Stimulated activated memory B cell treated with anti-CD40 and anti-IgM and Interleukin-4, amounts not matched to agents 10 μg/mL and 1 μg/mL and 100 μg/mL, for 72 hours (primary cell): ENCODE measurements around the gene ANXA3.

Experiments
- ATAC-seq: fragments of 150-1000 bp; cut with Tn5 transposase; 2 replicates; pipeline ENCODE4 v1.10.0; 2021
- H3K27ac Mint-ChIP-seq: one replicate; pipeline ENCODE4 v1.8.0; 2022; ENCODE audit warnings: mild to moderate bottlenecking, mixed read lengths
- H3K27me3 Mint-ChIP-seq: one replicate; pipeline ENCODE4 v1.8.0; 2022; ENCODE audit warnings: mixed read lengths
- H3K36me3 Mint-ChIP-seq: one replicate; pipeline ENCODE4 v1.8.0; 2022; ENCODE audit warnings: mixed read lengths
- H3K4me1 Mint-ChIP-seq: one replicate; pipeline ENCODE4 v1.8.0; 2022; ENCODE audit warnings: mixed read lengths
- H3K4me3 Mint-ChIP-seq: one replicate; pipeline ENCODE4 v1.8.0; 2022; ENCODE audit warnings: mild to moderate bottlenecking, moderate library complexity, mixed read lengths
- H3K9me3 Mint-ChIP-seq: one replicate; pipeline ENCODE4 v1.8.0; 2022; ENCODE audit warnings: mixed read lengths

Gene ANXA3

DNA sequence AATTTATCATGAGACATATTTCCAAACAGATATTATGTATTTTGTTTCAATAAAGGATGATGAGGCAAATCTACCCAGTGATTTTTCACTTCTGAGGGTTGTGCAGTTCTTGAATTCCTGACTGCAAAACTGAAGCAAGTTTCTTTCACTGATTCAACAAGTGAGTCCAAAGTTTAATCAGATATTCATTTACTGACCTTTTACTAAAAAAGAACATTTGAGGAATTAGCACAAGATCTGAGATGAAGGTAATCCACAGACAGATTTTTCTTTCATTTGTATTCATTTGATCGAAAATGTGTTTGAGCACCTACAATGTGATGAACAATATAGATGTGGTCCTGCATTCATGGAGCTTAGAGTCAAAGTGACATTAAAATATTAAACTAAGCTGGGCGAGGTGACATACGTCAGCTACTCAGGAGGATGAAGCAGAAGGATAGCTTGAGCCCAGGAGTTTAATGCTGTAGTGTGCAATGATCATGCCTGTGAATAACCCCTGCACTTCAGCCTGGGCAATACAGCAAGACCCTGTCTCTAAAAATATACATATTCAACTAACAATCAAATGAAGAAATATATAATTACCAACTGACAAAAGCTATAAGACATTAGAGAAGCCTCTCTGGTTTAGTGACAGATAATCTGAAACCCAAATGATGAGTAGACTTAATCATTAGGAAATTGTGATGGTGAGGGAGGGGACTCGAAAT is 76.6 kb downstream of the ANXA3 start:
- no peak for ATAC-seq
- H3K4me1 Mint-ChIP-seq, result peaks cover 49% of the 10 kb centered on the region
- peak overlapping the region; percentile 56 for H3K27ac Mint-ChIP-seq
- H3K36me3 Mint-ChIP-seq, result peaks cover 6% of the 10 kb centered on the region
- H3K27me3 Mint-ChIP-seq, result no peaks in the 10 kb centered on the region
- H3K4me3 Mint-ChIP-seq, result no peak overlapping the region
- peaks cover 5% of the 10 kb centered on the region for H3K9me3 Mint-ChIP-seq

DNA sequence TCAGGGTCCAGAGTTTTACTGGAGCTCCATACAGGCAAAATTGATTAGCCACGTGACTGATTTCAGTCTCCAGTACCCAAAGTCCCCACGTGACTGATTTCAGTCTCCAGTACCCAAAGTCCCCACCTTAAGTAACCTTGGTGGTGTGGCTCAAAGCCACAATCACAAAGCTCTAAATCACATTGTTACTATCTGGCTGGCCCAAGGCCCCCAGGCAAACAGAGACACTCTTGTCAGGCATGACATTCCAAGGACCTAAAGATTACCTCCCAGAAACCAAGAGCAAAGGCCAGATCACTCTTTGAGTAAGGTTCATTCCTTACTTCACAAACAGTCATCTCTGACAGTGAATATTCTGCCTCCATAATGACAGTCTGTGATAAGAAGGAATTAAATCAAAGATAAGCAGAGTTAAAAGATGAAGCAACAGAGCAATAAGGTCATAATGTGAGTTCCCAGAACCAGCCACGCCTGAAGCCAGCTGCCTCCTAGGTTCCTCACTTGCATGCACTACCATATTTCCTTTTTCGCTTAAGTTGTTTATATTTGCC is 78.5 kb downstream of the ANXA3 start:
- H3K36me3 Mint-ChIP-seq, result peaks cover 6% of the 10 kb centered on the region
- no peaks in the 10 kb centered on the region for H3K27me3 Mint-ChIP-seq
- no peak overlapping the region for H3K4me3 Mint-ChIP-seq
- peak overlapping the region; percentile 56 for H3K27ac Mint-ChIP-seq
- H3K9me3 Mint-ChIP-seq, result peaks cover 5% of the 10 kb centered on the region
- ATAC-seq, result no peak
- H3K4me1 Mint-ChIP-seq, result peaks cover 63% of the 10 kb centered on the region

DNA sequence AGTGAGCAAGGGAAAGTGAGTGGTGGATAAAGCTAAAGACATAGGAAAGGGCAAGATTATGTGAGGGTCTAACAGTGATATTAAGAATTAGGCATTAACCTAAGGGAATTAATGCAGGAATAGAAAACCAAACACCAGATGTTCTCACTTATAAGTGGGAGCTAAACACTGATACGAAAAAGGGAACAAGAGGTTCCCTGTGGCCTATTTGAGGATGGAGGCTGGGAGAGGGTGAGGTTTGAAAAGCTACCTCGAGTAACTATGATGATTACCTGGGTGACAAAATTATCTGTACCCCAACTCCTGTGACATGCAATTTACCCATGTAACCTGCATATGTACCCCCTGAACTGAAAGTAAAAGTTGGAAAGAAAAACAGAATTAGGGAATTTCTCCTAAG is 79.0 kb downstream of the ANXA3 start:
- Mint-ChIP-seq H3K4me3 (no peak overlapping the region), H3K9me3 (peaks cover 5% of the 10 kb centered on the region), H3K27ac (peak overlapping the region; percentile 56), H3K27me3 (no peaks in the 10 kb centered on the region), H3K4me1 (peaks cover 63% of the 10 kb centered on the region), H3K36me3 (peaks cover 6% of the 10 kb centered on the region)
- ATAC-seq, result no peak

DNA sequence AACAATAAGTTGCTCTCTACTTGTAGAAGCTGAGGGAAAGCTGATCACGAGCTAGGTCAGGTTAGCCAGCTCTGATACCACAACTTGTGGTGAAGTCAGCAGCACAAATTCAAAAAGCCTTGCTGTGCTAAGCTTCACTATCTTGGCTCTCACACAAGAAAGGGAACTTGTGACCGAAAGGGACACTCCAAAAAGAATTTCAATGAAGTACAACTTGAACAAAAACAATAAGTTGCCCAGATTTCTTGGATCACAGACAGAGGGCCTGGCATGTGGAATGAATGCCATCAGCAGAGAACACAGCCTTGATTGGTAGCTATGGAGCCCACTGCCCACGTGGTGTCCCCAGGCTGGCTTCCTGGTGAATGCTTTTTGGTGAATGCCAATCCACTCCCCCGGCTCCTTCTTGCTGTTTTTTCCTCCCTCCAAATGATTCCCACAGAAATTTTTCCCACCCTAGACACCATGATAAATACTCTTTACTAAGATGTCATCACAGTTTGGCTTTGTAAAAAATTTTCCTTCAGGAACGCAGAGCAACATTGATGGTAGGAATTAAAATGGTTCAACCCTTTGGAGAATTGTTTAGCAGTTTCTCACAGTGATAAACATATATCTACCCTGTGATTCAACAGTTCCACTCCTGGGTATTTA is 82.6 kb downstream of the ANXA3 start:
- H3K4me1 Mint-ChIP-seq, result peaks cover 67% of the 10 kb centered on the region
- H3K27me3 Mint-ChIP-seq, result no peaks in the 10 kb centered on the region
- H3K4me3 Mint-ChIP-seq, result no peak overlapping the region
- peak; percentile 39 for ATAC-seq
- H3K36me3 Mint-ChIP-seq, result peaks cover 2% of the 10 kb centered on the region
- H3K9me3 Mint-ChIP-seq, result peaks cover 1% of the 10 kb centered on the region
- H3K27ac Mint-ChIP-seq, result peak overlapping the region; percentile 48

DNA sequence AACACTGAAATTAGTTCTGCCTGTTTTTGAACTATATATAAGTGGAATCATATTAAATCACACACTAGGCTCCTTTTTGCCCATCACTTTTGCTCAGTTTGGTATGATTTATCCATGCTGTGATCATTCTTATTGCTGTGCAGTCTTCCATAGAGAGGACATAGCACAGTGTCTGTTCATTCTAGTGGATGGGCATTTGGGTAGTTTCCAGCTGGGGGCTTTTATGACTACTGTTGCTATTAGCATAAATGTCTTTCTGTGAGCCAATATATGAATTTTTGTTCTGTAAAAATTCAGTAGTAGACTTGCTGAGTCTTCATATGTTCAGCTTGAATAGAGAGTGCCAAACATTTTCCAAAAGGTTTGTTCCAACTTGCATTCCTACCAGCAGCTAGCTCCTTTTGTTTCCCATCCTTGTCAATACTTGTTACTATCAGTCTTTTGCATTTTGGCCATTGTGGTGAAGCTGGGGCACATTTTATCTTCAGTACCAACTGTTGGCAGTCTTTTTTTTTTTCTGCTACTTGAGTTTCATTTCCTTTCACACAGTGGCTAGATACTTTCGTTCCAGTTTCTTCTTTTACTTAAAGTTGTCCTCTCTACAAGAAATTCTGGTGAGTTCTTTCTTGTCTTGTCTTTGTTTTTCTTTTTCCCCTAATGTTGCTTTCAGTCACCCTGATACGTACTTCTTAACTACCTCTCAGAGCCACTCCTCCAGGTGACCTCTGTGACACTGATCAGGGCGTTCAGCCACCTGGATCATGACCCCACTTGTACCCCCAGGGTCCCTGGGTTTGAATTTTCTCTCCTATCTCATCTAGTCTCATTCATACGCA is 87.0 kb downstream of the ANXA3 start:
- H3K27me3 Mint-ChIP-seq, result no peaks in the 10 kb centered on the region
- H3K27ac Mint-ChIP-seq, result peak overlapping the region; percentile 75
- H3K4me1 Mint-ChIP-seq, result peaks cover 61% of the 10 kb centered on the region
- H3K9me3 Mint-ChIP-seq, result no peaks in the 10 kb centered on the region
- no peaks in the 10 kb centered on the region for H3K36me3 Mint-ChIP-seq
- H3K4me3 Mint-ChIP-seq, result peak overlapping the region; percentile 58
- peak; percentile 83 for ATAC-seq

DNA sequence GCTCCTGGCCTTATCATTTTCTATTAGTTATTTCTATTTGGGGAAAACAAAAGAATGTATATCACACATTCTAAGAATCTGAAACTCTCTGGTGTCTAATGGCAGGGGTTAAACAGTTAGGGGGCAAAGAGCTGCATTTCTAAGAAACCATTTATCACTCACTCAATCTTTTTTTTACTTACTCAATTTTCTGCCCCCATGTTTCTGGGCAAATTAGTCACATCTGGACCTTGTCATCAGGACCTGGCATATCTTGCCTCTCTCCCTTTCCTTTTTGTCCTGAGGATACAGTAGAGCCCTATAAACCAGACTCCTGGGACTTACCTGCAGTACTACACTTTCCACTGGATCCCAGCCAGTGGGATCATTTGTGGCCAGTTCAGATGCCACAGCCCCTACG is 89.1 kb downstream of the ANXA3 start:
- Mint-ChIP-seq H3K27ac (peak overlapping the region; percentile 83), H3K27me3 (no peaks in the 10 kb centered on the region), H3K4me3 (no peak overlapping the region), H3K4me1 (peaks cover 64% of the 10 kb centered on the region), H3K36me3 (no peaks in the 10 kb centered on the region), H3K9me3 (no peaks in the 10 kb centered on the region)
- no peak for ATAC-seq

DNA sequence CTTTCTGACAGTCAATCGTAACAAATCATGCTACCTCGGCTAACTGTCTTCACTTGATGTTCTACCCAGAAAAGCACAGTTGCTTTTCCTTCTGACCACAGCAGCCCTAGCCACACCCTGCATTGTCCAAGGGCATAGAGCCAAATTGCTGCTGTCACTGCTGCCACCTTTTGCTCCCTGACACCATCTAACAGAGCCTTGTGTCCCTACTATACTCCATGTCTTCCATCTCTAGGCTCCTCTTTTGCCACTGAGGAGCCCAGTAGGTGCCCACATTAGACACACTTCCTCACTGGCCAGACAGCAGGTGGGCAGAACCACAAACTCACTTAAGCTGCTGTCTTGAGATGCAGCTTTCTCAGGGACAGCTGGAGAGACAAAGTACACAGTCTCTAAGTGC is 91.4 kb downstream of the ANXA3 start:
- peaks cover 66% of the 10 kb centered on the region for H3K4me1 Mint-ChIP-seq
- H3K27ac Mint-ChIP-seq, result peak overlapping the region; percentile 83
- H3K4me3 Mint-ChIP-seq, result no peak overlapping the region
- H3K27me3 Mint-ChIP-seq, result no peaks in the 10 kb centered on the region
- ATAC-seq, result no peak
- H3K9me3 Mint-ChIP-seq, result no peaks in the 10 kb centered on the region
- H3K36me3 Mint-ChIP-seq, result no peaks in the 10 kb centered on the region

DNA sequence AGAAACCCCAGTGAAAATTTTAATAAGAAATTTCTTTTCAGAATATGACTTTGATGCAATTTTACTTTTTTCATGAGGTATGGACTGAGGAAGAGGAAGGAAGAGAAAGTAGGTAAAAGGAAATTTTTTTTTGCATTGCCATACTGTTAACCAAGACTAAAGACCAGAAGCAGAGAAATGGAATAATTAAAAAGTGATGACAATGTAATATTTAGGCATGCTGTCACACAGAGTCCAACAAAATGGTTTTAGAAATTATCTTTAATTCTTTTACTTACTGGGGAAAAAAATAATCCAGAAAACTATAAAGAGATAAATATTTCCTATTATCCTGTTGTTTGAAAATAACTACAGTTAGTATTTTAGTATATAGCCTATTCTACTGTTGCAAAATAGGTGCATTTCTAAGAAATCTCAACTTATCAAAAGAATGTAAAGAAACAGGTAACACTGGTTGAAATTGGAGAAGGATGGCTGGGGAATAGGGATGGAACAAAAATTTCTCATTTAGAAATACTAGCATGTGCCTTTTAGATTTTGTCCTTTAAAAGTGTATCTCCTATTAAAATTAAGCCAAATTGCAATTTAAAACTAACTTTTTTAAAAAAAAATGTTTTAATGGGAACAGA is 92.6 kb downstream of the ANXA3 start:
- Mint-ChIP-seq H3K4me1 (peaks cover 64% of the 10 kb centered on the region), H3K27ac (no peak overlapping the region), H3K36me3 (no peaks in the 10 kb centered on the region), H3K27me3 (no peaks in the 10 kb centered on the region), H3K4me3 (no peak overlapping the region), H3K9me3 (no peaks in the 10 kb centered on the region)
- no peak for ATAC-seq

DNA sequence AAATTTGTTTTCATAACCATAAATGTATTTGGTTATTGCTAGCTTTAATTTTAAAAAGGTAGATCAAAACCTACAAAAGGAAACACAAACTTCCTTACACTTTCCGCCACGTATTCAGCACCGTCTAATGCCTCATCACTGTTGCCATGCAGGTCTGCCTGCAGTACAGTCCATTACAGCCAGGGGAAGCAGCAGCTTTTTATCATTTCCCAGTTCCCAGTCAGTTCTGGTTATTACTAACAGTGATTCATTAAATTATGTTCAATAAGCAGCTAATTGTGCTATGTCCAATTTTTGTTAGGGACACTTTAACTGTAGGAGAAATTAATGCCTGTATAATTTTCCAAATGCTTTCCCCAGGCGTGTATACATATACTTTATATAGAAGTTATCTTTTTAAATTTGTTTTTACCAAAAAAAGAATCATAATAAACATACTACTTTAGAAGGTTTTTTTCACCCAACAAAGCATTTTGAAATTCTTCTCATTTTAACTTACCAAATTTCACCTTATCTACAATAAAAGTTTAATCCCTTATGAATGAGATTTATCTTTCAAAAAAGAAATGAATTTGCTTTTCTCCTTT is 93.3 kb downstream of the ANXA3 start:
- H3K27me3 Mint-ChIP-seq, result no peaks in the 10 kb centered on the region
- peak overlapping the region; percentile 74 for H3K27ac Mint-ChIP-seq
- no peak overlapping the region for H3K4me3 Mint-ChIP-seq
- ATAC-seq, result peak; percentile 92
- H3K4me1 Mint-ChIP-seq, result peaks cover 64% of the 10 kb centered on the region
- H3K36me3 Mint-ChIP-seq, result no peaks in the 10 kb centered on the region
- no peaks in the 10 kb centered on the region for H3K9me3 Mint-ChIP-seq

DNA sequence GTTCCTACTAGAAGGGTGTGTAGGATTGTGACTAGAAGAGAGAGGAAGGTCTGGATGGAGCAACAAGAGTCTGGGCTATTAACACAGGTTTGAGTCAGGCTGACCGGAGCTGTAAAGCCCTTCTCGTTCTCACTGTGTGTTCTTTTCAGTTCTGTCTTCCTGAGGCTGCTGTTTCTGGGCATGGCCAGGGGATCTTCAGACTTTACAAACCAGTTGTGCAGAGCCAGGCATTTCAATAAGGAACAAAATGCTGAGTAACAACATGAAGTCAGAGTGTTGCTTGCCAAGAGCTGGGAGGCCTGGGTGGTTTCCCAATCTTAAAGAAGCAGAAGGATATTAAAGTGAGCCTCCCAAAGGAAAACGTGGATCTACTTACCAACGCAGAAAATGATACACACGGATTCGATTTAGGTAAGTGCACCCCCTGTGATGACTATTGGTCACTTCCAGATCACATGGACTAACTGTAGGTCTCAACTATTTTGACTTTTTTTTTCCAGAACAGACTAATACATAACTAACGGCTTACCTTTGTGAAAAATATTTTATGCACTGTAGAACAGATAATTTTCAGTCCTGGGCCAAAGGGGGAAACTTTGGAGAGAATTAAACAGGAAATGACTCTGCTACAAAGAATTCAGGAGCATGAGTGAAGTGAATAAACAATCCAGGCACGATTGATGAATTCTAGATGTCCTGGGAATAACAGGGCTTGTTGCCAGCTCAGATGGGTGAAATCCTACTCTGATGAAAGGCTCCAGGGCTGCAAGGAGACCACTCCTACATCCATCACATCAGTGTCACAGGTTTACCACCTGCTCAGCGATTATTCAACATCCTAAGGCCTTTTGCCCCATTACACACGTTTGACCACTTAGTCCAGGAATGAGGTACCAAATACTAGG is 94.5 kb downstream of the ANXA3 start:
- Mint-ChIP-seq H3K27me3 (no peaks in the 10 kb centered on the region), H3K36me3 (no peaks in the 10 kb centered on the region), H3K27ac (peak overlapping the region; percentile 74), H3K9me3 (peaks cover 3% of the 10 kb centered on the region), H3K4me3 (no peak overlapping the region), H3K4me1 (peaks cover 58% of the 10 kb centered on the region)
- ATAC-seq, result peak; percentile 60

- no peak for ATAC-seq
- Mint-ChIP-seq H3K9me3 (peaks cover 3% of the 10 kb centered on the region), H3K27ac (no peak overlapping the region), H3K4me3 (no peak overlapping the region), H3K4me1 (peaks cover 46% of the 10 kb centered on the region), H3K27me3 (no peaks in the 10 kb centered on the region), H3K36me3 (no peaks in the 10 kb centered on the region)
Measured at GRCh38 chr4:78647272-78647671, 95.7 kb downstream of the ANXA3 start.

DNA sequence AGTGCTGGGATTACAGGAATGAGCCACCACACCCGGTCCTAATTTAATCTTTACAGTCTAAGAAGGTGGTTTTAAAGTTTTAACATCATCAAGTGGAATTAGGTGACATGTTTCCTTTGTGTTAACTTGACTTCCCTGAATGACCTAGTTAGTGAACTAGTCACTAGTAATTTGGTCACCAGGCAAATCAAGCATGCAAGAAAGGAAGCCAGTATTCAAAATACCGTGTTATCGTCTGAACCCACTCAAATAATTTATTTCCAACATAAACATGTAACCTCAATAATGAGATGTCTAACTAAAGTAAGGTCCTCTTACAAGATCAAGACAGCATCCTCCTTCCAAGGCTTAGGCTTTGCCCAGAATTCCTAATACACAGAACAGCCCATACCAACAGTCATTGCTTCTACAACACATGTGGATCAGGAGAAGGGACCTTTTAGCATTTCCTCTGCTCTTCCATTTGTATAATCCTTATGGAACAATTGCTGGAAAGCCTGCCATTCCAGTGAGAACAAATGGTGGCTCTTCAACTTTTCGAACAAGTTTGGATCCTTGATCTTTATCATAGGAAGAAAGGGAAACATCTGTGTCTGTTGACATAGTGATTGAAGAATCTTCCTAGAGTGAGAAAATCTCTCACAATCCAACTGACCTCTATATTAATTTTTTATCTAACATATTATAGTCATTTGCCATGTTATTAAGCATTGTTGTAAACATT is 97.2 kb downstream of the ANXA3 start:
- H3K4me3 Mint-ChIP-seq, result no peak overlapping the region
- H3K36me3 Mint-ChIP-seq, result no peaks in the 10 kb centered on the region
- H3K27ac Mint-ChIP-seq, result peak overlapping the region; percentile 17
- ATAC-seq, result no peak
- peaks cover 38% of the 10 kb centered on the region for H3K4me1 Mint-ChIP-seq
- H3K27me3 Mint-ChIP-seq, result no peaks in the 10 kb centered on the region
- H3K9me3 Mint-ChIP-seq, result peaks cover 3% of the 10 kb centered on the region
